Mucosa of stomach (tissue), 1 donor: ENCODE measurements around the gene SIAH1.
"Not testable (repeated sequence)": the region's sequence is repeated elsewhere in the genome, so short reads cannot be mapped to it uniquely, and the experiment has no call there.

Experiments used
- H3K27me3 ChIP-seq: one replicate; pipeline ENCODE4 v1.7.0; 2013; ENCODE audit warnings: mild to moderate bottlenecking, low read length; ENCODE audit not compliant: control insufficient read depth, insufficient read depth
- H3K36me3 ChIP-seq: one replicate; pipeline ENCODE4 v1.7.0; 2013; ENCODE audit warnings: low read length; ENCODE audit not compliant: control insufficient read depth, insufficient read depth
- H3K4me1 ChIP-seq: one replicate; pipeline ENCODE4 v1.7.0; 2013; ENCODE audit warnings: mild to moderate bottlenecking, low read length; ENCODE audit not compliant: control insufficient read depth, insufficient read depth
- H3K4me3 ChIP-seq: one replicate; pipeline ENCODE4 v1.7.0; 2013; ENCODE audit warnings: low read length
- H3K9ac ChIP-seq: one replicate; pipeline ENCODE4 v1.7.0; 2013; ENCODE audit warnings: mild to moderate bottlenecking, low read length, moderate library complexity
- H3K9me3 ChIP-seq: one replicate; pipeline ENCODE4 v1.7.0; 2013; ENCODE audit warnings: mild to moderate bottlenecking, low read length, moderate library complexity; ENCODE audit not compliant: control insufficient read depth
- donor health status: Pancreatic carcinoma.

The SIAH1 gene

DNA sequence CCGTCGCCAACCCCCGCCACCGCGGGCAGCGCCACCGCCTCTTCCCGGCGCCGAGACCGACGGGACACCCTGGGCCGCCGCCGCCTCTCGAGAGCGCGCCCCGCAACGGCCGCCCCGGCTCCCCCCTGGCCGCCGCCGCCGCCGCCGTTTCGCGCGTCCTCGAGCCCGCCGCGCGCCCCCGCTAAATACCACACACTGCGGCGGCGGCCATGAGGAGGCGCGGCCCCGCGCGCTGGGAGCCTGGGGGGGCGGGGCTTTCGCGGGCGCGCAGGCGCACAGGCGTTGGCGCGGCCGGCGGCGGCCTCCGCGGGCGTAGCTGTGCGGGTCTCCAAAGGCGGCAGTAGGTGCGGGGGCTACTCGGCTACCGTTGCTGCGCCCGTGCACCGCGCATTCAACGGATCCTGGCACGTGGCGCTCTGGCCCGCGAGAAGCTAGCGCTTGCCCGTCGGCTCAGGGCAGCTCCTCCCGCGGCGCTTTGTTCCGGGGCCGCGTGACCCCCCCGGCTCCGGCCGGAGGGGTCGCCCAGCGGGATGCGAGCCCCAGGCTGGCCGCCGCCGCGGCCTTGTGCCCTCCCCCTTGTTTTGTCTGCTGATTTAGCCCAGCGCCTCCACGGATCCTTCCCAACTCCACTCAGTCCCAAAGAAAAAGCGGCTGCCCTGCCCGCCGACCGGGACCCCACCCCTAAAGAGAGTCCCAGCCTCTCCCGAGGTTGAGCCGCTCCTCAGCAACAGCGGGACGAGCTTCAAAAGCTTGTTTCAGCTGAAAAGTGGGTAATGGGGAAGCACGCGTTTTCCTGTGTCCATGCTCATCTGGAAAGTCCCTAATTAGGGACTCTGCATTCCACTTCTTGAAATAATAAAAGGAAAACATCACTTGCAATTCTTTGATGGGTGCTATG lies at the start of gene SIAH1:
TSS of gene SIAH1 (minus strand) at position 161 of the 898 bp plus-strand sequence. CDS start 22,985 bp downstream, outside the sequence.
- Histone ChIP-seq H3K4me1 (no peaks in the 10 kb centered on the region), H3K9me3 (no peaks in the 10 kb centered on the region), H3K27me3 (no peaks in the 10 kb centered on the region), H3K36me3 (no peaks in the 10 kb centered on the region), H3K9ac (peak within 1 kb of the TSS; percentile 91), H3K4me3 (peak within 1 kb of the TSS; percentile 73)

- Histone ChIP-seq H3K9me3 (no peaks in the 10 kb centered on the region), H3K9ac (no peak overlapping the region), H3K4me3 (no peak overlapping the region), H3K4me1 (peaks cover 6% of the 10 kb centered on the region), H3K27me3 (no peaks in the 10 kb centered on the region), H3K36me3 (no peaks in the 10 kb centered on the region)
These were observed 49.6 kb upstream of the SIAH1 start for GRCh38 chr16:48434653-48435317.

DNA sequence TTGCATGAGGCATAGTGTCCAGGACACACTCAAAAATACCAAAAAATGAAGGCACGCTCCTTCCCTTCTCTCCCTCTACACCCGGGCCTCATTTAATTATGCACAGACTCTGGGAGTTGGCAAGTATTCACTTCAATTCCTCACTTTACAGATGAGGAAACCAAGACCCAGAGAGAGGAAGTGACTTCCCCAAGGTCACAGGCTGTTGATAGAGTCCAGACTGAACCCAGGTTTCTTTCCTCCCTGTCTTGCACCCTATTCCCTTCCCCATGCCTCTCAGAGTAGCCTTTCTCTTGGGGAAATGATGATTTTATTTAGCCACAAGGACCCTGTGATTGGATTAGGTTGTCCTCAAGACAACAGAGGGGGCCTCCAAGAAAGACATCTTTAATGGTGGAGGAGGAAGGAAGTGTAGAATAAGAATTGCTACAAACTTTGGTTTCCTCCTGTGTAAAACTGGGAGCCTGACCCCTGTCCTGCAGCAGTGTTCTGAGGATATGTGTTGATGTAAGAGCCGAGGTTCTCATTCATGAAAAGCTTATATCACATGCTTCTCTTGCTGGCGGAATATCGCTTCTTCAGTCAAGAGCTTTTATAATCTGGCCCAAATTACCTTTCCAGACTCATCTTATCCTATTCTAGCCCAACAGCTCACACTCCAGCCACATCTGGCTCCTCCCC lies 48.8 kb upstream of the SIAH1 start:
- Histone ChIP-seq H3K4me1 (peaks cover 6% of the 10 kb centered on the region), H3K27me3 (no peaks in the 10 kb centered on the region), H3K9me3 (no peaks in the 10 kb centered on the region), H3K9ac (no peak overlapping the region), H3K4me3 (no peak overlapping the region), H3K36me3 (no peaks in the 10 kb centered on the region)

DNA sequence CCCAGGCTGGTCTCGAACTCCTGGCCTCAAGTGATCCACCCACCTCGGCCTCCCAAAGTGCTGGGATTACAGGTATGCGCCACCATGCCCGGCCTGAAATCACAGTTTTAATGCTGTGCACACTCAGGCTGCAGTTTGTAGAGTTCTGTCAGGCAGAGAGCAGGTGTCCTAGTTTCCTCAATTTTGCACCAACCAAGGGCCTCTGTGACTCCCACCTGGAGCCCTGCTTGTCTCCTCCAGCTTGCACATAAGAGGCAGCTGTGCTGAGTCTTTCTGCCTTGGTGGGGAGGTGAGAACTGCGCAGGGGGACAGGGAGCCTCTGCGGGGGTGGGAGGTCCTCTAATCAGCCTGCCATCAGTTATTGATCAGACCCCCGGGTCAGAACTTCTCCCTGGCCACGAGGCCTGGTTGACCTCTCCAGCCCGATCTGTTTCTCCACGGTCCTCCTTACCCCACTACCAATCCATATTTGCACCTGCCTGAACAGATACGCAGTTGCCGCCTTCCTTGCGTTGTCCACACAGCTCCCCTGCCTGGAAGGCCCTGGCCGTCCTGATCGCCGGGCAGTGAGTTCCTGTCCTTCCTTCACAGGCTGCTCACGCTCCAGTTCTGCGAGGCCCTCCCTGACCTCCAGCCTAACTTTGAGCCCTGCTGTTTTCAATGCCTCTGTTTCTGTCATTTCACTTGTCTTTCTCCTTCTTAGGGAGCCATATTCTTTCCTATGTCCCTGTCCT lies 48.1 kb upstream of the SIAH1 start:
- no peak overlapping the region for H3K4me3 ChIP-seq
- H3K36me3 ChIP-seq: no peaks in the 10 kb centered on the region
- no peaks in the 10 kb centered on the region for H3K27me3 ChIP-seq

GRCh38 chr16:48432136-48432535 lies 46.9 kb upstream of the SIAH1 start:
- H3K9ac ChIP-seq: no peak overlapping the region
- H3K4me1 ChIP-seq: peaks cover 6% of the 10 kb centered on the region
- no peaks in the 10 kb centered on the region for H3K9me3 ChIP-seq
- no peaks in the 10 kb centered on the region for H3K36me3 ChIP-seq
- no peak overlapping the region for H3K4me3 ChIP-seq
- no peaks in the 10 kb centered on the region for H3K27me3 ChIP-seq

More for the DNA sequence above, 48.1 kb upstream of the SIAH1 start:
- H3K9me3 ChIP-seq: no peaks in the 10 kb centered on the region
- no peak overlapping the region for H3K9ac ChIP-seq
- H3K4me1 ChIP-seq: peaks cover 6% of the 10 kb centered on the region

DNA sequence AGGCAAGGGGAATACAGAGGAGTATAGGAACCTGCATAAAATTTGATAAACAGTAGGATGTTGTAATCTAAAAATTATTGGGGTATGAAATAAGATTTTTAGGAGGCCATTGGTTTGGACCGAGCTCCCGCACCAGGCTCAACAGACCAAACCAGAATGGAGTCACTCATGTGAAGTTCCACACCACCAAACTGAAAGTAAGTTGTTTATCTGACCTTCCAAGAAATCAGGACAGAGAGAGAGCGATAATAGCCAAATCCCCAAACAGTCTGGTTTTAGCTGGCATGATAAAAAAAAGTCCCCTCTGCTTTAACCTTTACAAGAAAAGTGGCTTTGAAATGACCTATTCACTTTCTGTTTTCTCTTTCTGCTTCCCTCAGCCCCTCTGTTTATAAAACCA lies 45.7 kb upstream of the SIAH1 start:
- Histone ChIP-seq H3K4me1 (peaks cover 6% of the 10 kb centered on the region), H3K36me3 (no peaks in the 10 kb centered on the region), H3K9me3 (no peaks in the 10 kb centered on the region), H3K9ac (no peak overlapping the region), H3K4me3 (no peak overlapping the region), H3K27me3 (no peaks in the 10 kb centered on the region)

GRCh38 chr16:48426244-48427141 lies 41.3 kb upstream of the SIAH1 start:
- H3K9ac ChIP-seq: no peak overlapping the region
- no peaks in the 10 kb centered on the region for H3K9me3 ChIP-seq
- no peak overlapping the region for H3K4me3 ChIP-seq
- H3K4me1 ChIP-seq: no peaks in the 10 kb centered on the region
- H3K36me3 ChIP-seq: no peaks in the 10 kb centered on the region
- no peaks in the 10 kb centered on the region for H3K27me3 ChIP-seq

DNA sequence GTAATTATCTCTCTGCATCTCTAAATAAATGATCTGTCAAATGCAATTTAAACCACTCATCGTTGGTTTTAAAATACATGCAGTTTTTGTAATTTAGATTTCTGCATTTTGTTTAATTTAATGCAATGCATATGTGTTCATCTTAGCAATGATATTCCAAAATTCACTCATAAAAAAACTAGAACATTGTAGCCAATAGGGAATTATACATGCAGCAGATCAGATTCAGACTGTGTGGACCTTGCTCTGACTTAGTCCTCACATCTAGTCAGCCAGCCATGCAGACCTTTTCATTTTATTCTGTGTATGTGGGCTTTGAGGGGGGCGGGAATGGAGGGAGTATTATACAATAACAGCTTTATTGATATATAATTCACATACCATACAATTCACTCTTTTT lies 37.3 kb upstream of the SIAH1 start:
- Histone ChIP-seq H3K4me3 (no peak overlapping the region), H3K9me3 (no peaks in the 10 kb centered on the region), H3K36me3 (no peaks in the 10 kb centered on the region), H3K9ac (no peak overlapping the region), H3K27me3 (no peaks in the 10 kb centered on the region), H3K4me1 (no peaks in the 10 kb centered on the region)

GRCh38 chr16:48421741-48422140 lies 36.5 kb upstream of the SIAH1 start:
- Histone ChIP-seq H3K27me3 (no peaks in the 10 kb centered on the region), H3K4me1 (no peaks in the 10 kb centered on the region), H3K4me3 (no peak overlapping the region), H3K9me3 (no peaks in the 10 kb centered on the region), H3K9ac (no peak overlapping the region), H3K36me3 (no peaks in the 10 kb centered on the region)

- H3K4me1 ChIP-seq: no peaks in the 10 kb centered on the region
- H3K9ac ChIP-seq: no peak overlapping the region
- H3K9me3 ChIP-seq: no peaks in the 10 kb centered on the region
- H3K4me3 ChIP-seq: no peak overlapping the region
- H3K36me3 ChIP-seq: no peaks in the 10 kb centered on the region
- no peaks in the 10 kb centered on the region for H3K27me3 ChIP-seq
These were observed 35.2 kb upstream of the SIAH1 start for GRCh38 chr16:48420437-48420836.

- H3K27me3 ChIP-seq, H3K4me3 ChIP-seq, H3K9ac ChIP-seq, H3K9me3 ChIP-seq, H3K4me1 ChIP-seq, H3K36me3 ChIP-seq: not testable (repeated sequence)
These were observed 31.4 kb upstream of the SIAH1 start for GRCh38 chr16:48416617-48417016.
